ENCODE measurements around the gene ASB10. TPM values are rescaled to one million over a fixed set of nuclear protein-coding genes. Genes with fewer than 3 reads are reported as not detected.

ASB10 gene
- total RNA-seq, 1 donor from 2014 or later = not detected

GRCh38 chr7:151187409-151188251 is 580 bp upstream of the ASB10 start:
- H3K4me3 ChIP-seq (ENCODE audit: low read depth, low read length) = no peak overlapping the region
- H3K36me3 ChIP-seq (ENCODE audit: control insufficient read depth, insufficient read depth, low read length) = no peaks in the 10 kb centered on the region
- peaks cover 24% of the 10 kb centered on the region for H3K27me3 ChIP-seq (ENCODE audit: control insufficient read depth, insufficient read depth, low read length)
- TF ChIP-seq, protein P1, sequence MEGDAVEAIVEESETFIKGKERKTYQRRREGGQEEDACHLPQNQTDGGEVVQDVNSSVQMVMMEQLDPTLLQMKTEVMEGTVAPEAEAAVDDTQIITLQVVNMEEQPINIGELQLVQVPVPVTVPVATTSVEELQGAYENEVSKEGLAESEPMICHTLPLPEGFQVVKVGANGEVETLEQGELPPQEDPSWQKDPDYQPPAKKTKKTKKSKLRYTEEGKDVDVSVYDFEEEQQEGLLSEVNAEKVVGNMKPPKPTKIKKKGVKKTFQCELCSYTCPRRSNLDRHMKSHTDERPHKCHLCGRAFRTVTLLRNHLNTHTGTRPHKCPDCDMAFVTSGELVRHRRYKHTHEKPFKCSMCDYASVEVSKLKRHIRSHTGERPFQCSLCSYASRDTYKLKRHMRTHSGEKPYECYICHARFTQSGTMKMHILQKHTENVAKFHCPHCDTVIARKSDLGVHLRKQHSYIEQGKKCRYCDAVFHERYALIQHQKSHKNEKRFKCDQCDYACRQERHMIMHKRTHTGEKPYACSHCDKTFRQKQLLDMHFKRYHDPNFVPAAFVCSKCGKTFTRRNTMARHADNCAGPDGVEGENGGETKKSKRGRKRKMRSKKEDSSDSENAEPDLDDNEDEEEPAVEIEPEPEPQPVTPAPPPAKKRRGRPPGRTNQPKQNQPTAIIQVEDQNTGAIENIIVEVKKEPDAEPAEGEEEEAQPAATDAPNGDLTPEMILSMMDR (IDR thresholded peaks at IDR 0.05; ENCODE audit: insufficient read depth, low read length, poor library complexity, severe bottlenecking) = no peak
- no peak for DNase-seq (ENCODE audit: low read depth)

DNA sequence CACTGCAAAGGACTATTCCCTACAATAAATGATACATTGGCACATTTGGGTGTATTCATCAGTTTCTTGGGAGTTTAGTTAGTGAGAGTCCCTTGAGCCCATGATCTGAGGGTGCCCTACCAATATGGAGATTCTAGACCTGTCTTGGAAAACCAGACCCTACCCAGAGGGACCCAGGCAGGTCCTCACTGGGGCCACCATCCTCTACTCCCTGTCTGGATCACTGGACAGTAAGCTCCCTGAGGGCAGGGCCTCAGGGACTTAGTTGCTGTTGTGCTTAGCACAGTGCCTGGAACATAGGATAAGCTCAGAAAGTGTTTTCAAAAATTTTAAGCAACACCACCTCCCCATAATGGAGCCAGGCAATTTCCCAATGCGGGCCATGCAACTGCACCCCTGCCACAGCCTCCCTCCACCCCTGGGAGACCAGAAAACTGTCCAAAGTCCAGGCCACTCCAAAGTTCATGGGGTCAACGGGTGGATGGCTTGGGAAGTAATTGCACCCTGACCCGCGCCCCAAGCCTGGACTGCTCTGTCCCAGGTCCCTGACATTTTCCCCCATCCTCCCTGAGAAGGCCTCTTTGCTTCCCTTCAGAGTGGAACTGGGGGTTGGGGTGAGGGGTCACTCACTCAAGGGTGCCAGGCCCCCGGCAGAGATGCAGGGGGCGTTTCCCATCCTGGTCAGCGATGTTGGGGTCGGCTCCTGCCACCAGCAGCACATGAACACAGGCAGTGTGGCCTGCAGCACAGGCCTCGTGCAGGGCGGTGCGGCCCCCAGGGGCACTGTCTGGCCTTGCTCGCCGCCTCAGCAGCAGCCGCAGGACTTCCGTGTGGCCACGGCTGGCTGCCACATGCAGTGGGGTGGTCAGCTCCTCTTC is 1.0 kb downstream of the ASB10 start:
- no peak for DNase-seq (ENCODE audit: low read depth)
- Histone ChIP-seq H3K4me3 (ENCODE audit: low read depth, low read length) (no peak overlapping the region), H3K36me3 (ENCODE audit: control insufficient read depth, insufficient read depth, low read length) (no peaks in the 10 kb centered on the region), H3K27me3 (ENCODE audit: control insufficient read depth, insufficient read depth, low read length) (peaks cover 30% of the 10 kb centered on the region)
- TF ChIP-seq, protein P1 (IDR thresholded peaks at IDR 0.05; ENCODE audit: insufficient read depth, low read length, poor library complexity, severe bottlenecking) = no peak

DNA sequence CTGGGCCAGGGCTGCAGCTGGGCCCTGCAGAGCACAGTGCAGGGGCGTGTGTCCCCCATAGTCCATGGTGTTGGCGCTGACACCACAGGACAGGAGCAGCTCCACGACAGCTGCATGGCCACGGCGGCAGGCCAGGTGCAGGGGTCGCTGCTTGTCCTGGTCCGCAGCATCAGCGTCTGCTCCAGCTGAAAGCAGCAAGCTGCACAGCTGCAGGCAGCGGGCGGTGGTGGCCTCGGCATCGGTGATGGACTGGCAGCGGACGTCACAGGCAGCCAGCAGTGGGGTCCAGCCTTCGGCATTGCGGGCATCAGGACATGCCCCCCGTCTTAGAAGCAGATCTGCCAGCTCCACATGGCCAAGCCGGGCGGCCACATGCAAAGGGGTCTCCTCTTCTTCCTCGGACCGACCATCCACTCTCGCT is 6.0 kb downstream of the ASB10 start:
- peaks cover 49% of the 10 kb centered on the region for H3K27me3 ChIP-seq (ENCODE audit: control insufficient read depth, insufficient read depth, low read length)
- H3K4me3 ChIP-seq (ENCODE audit: low read depth, low read length) = no peak overlapping the region
- TF ChIP-seq, protein P1 (IDR thresholded peaks at IDR 0.05; ENCODE audit: insufficient read depth, low read length, poor library complexity, severe bottlenecking) = no peak
- no peak for DNase-seq (ENCODE audit: low read depth)
- H3K36me3 ChIP-seq (ENCODE audit: control insufficient read depth, insufficient read depth, low read length) = no peaks in the 10 kb centered on the region

- Histone ChIP-seq H3K36me3 (ENCODE audit: control insufficient read depth, insufficient read depth, low read length) (no peaks in the 10 kb centered on the region), H3K4me3 (ENCODE audit: low read depth, low read length) (no peak overlapping the region), H3K27me3 (ENCODE audit: control insufficient read depth, insufficient read depth, low read length) (peaks cover 60% of the 10 kb centered on the region)
- DNase-seq (ENCODE audit: low read depth) = no peak
- TF ChIP-seq, protein P1 (IDR thresholded peaks at IDR 0.05; ENCODE audit: insufficient read depth, low read length, poor library complexity, severe bottlenecking) = no peak
Measured at GRCh38 chr7:151179946-151180345, 7.1 kb downstream of the ASB10 start.

DNA sequence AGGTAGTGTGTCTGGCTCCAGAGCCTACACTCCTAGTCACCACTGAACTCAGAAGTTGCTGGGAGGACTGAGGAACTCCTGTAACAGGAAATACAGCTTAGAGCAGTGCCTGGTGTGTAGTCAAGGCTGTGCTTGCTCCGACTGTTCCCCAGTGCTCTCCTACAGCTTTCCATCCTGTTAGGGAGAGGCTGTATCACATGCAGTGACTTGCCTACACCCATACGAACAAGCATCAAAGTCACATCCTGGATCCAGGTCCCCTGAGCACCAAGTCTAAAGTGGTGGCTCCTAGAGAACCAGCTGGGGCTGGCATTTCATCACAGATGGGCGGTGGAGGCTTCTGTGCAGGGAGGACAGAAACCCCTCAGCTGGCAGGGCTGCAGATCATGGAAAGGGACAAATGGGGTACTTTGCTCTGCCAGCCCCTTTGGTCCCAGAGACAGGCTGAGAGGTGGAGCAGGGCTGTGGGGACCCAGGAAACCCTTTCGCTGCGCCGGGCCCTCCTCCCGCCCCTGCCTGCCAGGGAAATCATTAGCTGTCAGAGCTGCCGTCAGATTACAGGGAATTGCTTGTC is 7.7 kb downstream of the ASB10 start:
- TF ChIP-seq, protein P1 (IDR thresholded peaks at IDR 0.05; ENCODE audit: insufficient read depth, low read length, poor library complexity, severe bottlenecking) = no peak
- H3K27me3 ChIP-seq (ENCODE audit: control insufficient read depth, insufficient read depth, low read length) = peaks cover 66% of the 10 kb centered on the region
- H3K4me3 ChIP-seq (ENCODE audit: low read depth, low read length) = no peak overlapping the region
- no peaks in the 10 kb centered on the region for H3K36me3 ChIP-seq (ENCODE audit: control insufficient read depth, insufficient read depth, low read length)
- no peak for DNase-seq (ENCODE audit: low read depth)
